WERI-Rb-1 (cell line): ENCODE results near the gene DYNLT1.

ENCODE experiments used
- DNase-seq: peaks from one replicate; pipeline ENCODE4 v3.0.0-alpha.2; 2020
- H3K27ac ChIP-seq: fragments of 250-450 bp; sonication (Bioruptor Pico); 2 replicates; pipeline ENCODE4 v1.5.1; 2020; ENCODE audit warnings: mild to moderate bottlenecking, moderate library complexity
- H3K27me3 ChIP-seq: fragments of 250-450 bp; sonication (Bioruptor Pico); 2 replicates; pipeline ENCODE4 v1.5.1; 2021; ENCODE audit warnings: mild to moderate bottlenecking, low read depth, moderate library complexity; ENCODE audit not compliant: insufficient read depth, severe bottlenecking
- H3K36me3 ChIP-seq: fragments of 250-450 bp; sonication (Bioruptor Pico); 2 replicates; pipeline ENCODE4 v1.5.1; 2020; ENCODE audit warnings: mild to moderate bottlenecking, moderate library complexity
- H3K4me3 ChIP-seq: 2 replicates; pipeline ENCODE4 v1.5.1; 2011; ENCODE audit warnings: low read depth, mild to moderate bottlenecking, control low read depth, low read length
- H3K9me3 ChIP-seq: fragments of 250-450 bp; sonication (Bioruptor Pico); 2 replicates; pipeline ENCODE4 v1.5.1; 2021; ENCODE audit warnings: mild to moderate bottlenecking, moderate library complexity; ENCODE audit not compliant: severe bottlenecking
- CTCF ChIP-seq: IDR thresholded peaks from 2 replicates; pipeline ENCODE4 v1.5.1; 2011; ENCODE audit warnings: low read depth, mild to moderate bottlenecking, control low read depth, inconsistent platforms, low read length

Gene DYNLT1

GRCh38 chr6:158593670-158594069 lies 50.9 kb downstream of the DYNLT1 start:
- H3K4me3 ChIP-seq = no peak overlapping the region
- peaks cover 84% of the 10 kb centered on the region for H3K36me3 ChIP-seq
- H3K27ac ChIP-seq = no peak overlapping the region
- DNase-seq = no peak
- H3K9me3 ChIP-seq = no peaks in the 10 kb centered on the region
- no peaks in the 10 kb centered on the region for H3K27me3 ChIP-seq
- TF ChIP-seq CTCF = no peak

- Histone ChIP-seq H3K27me3 (no peaks in the 10 kb centered on the region), H3K9me3 (no peaks in the 10 kb centered on the region), H3K27ac (no peak overlapping the region), H3K4me3 (no peak overlapping the region), H3K36me3 (peaks cover 87% of the 10 kb centered on the region)
- DNase-seq = no peak
- TF ChIP-seq CTCF = no peak
Measured at GRCh38 chr6:158591810-158592209, 52.7 kb downstream of the DYNLT1 start.

DNA sequence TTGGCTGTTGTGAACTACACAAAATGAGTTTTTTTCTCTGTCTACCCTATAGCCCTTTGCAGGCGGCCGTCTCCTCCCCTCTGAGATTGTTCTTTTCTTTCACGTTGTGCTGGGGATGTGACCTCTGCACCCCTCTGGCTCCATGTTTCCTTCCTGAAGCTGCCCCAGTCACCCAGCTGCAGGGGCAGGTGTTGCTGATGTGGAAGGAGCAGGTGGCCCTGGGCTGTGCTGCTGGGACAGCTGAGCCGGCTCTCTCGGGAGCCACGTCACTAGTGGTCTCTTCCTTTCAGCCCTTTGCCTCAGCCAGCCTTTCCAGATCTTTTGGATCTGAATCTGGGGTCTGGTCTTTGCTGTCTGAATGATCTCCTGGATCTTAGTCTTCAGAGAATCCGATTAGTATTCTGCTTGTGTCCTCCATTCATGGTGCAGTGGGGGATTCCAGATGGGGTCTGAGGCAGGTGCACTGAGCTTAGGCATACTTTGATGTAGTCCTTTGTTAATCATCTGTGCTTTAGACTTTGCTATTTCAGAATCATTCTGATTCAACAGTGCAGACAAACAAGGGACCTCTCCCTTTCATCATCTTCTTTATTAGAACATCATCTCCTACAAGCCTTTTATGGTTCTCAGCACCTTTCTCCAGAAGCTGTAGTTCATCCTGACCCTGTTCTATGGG lies 53.3 kb downstream of the DYNLT1 start:
- Histone ChIP-seq H3K4me3 (no peak overlapping the region), H3K27ac (no peak overlapping the region), H3K9me3 (no peaks in the 10 kb centered on the region), H3K36me3 (peaks cover 90% of the 10 kb centered on the region), H3K27me3 (no peaks in the 10 kb centered on the region)
- TF ChIP-seq CTCF = no peak
- no peak for DNase-seq

DNA sequence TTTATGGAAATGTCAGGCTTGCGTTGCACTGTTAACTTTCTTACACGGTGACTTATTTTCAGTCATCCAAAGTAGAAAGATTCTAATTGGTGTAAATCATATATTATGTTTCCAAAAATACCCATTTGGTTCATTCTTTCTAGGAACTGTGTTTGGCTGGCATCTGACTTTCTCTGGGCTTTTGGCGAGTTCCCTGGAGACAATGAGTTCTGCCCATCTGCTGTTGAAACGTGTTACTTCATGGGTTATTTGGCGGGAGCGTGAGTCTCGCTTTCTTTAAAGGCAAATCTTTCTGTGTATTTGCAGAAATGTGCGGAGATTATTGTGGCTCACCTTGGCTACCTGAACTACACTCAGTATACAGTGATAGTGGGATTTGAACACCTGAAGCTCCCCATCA lies 55.2 kb downstream of the DYNLT1 start:
- Histone ChIP-seq H3K27me3 (no peaks in the 10 kb centered on the region), H3K27ac (no peak overlapping the region), H3K4me3 (no peak overlapping the region), H3K9me3 (no peaks in the 10 kb centered on the region), H3K36me3 (peaks cover 90% of the 10 kb centered on the region)
- DNase-seq = no peak
- TF ChIP-seq CTCF = no peak

DNA sequence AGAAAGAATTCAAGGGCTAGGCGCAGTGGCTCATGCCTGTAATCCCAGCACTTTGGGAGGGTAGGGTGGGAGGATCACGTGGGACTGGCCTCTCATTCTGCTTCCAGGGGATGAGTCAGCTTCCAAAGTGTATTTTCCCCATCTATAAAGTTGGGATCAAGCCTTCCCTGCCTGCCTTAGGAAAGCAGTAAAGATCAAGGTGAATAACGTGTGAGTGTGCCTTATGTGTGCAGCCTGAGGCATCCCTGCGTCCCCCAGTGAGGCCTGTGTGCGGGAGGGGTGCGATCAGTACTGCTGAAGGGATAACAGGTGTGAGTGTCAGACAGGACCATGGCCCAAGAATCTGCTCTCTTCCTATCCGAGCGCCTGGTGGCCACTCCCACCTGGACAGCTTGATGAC lies 57.9 kb downstream of the DYNLT1 start:
- no peak overlapping the region for H3K27ac ChIP-seq
- H3K9me3 ChIP-seq = no peaks in the 10 kb centered on the region
- DNase-seq = no peak
- H3K27me3 ChIP-seq = no peaks in the 10 kb centered on the region
- peaks cover 86% of the 10 kb centered on the region for H3K36me3 ChIP-seq
- no peak overlapping the region for H3K4me3 ChIP-seq
- no peak for TF ChIP-seq CTCF
